Calu3 (cell line): Measurements from ENCODE around the gene CCDC85C. TPM values are rescaled to one million over a fixed set of nuclear protein-coding genes. Genes with fewer than 3 reads are reported as not detected.

ENCODE experiments used
- BruUV-seq: library from RNA; stranded (reverse); fragments of 400-500 nt; replicated peaks from 2 replicates; lab custom pipeline; 2021; lab: Mats Ljungman, UMichigan
- CTCF ChIA-PET: fragments of 300-600 bp; sonication (Branson Sonifier 250); formaldehyde crosslinking; loops from one replicate; lab custom pipeline; 2022; ENCODE audit warnings: antibody characterized with exemption; lab: Charles Lee
- DNase-seq: peaks from one replicate; pipeline ENCODE4 v3.0.0; 2022
- H3K27ac Mint-ChIP-seq: one replicate; pipeline ENCODE4 v1.8.0; 2022; ENCODE audit warnings: mixed read lengths; ENCODE audit not compliant: unreplicated experiment
- H3K27me3 Mint-ChIP-seq: one replicate; pipeline ENCODE4 v1.8.0; 2022; ENCODE audit warnings: mixed read lengths; ENCODE audit not compliant: unreplicated experiment
- H3K36me3 Mint-ChIP-seq: one replicate; pipeline ENCODE4 v1.8.0; 2022; ENCODE audit warnings: mild to moderate bottlenecking, moderate library complexity, mixed read lengths; ENCODE audit not compliant: insufficient read depth, unreplicated experiment
- H3K4me1 Mint-ChIP-seq: one replicate; pipeline ENCODE4 v1.8.0; 2022; ENCODE audit warnings: mild to moderate bottlenecking, low read depth, mixed read lengths; ENCODE audit not compliant: unreplicated experiment
- H3K4me3 Mint-ChIP-seq: one replicate; pipeline ENCODE4 v1.8.0; 2022; ENCODE audit warnings: mild to moderate bottlenecking, low read depth, moderate library complexity, mixed read lengths; ENCODE audit not compliant: unreplicated experiment
- H3K9me3 Mint-ChIP-seq: one replicate; pipeline ENCODE4 v1.8.0; 2022; ENCODE audit warnings: low read depth, mixed read lengths; ENCODE audit not compliant: unreplicated experiment
- CTCF ChIP-seq: fragments of 200-600 bp; IDR thresholded peaks from one replicate; pipeline ENCODE4 v1.8.0; 2022; ENCODE audit warnings: antibody characterized with exemption; ENCODE audit not compliant: unreplicated experiment
- intact Hi-C: fragments of 100-400 bp; cut with micrococcal nuclease; formaldehyde crosslinking; loops from one replicate; pipeline ENCODE4 v1.10.0; 2022; ENCODE audit not compliant: unreplicated experiment
- total RNA-seq: library from RNA; stranded (reverse); gene quantifications from 2 replicates; pipeline ENCODE4 v1.2.3, GENCODE V29; 2022

The CCDC85C gene
- total RNA-seq, 1 experiment from 2014 or later = 45.1 TPM

- H3K27me3 Mint-ChIP-seq = no peaks in the 10 kb centered on the region
- H3K4me3 Mint-ChIP-seq = no peak overlapping the region
- DNase-seq = peak; percentile 20
- no peaks in the 10 kb centered on the region for H3K36me3 Mint-ChIP-seq
- H3K27ac Mint-ChIP-seq = no peak overlapping the region
- intact Hi-C loops = no loop called here
- H3K4me1 Mint-ChIP-seq = peaks cover 45% of the 10 kb centered on the region
- CTCF ChIA-PET = interaction anchor here (0.6 kb wide), 1 partner anchor 16 kb away, joined by 4 read pairs; no protein-coding TSS in a partner anchor
- no peak for TF ChIP-seq CTCF
- no TSS peak for BruUV-seq
- no peaks in the 10 kb centered on the region for H3K9me3 Mint-ChIP-seq
Measured at GRCh38 chr14:99596071-99596627, 7.9 kb downstream of the CCDC85C start.

GRCh38 chr14:99595524-99595923, 8.5 kb downstream of the CCDC85C start:
- no TSS peak for BruUV-seq
- Mint-ChIP-seq H3K4me3 (no peak overlapping the region), H3K27ac (no peak overlapping the region)

GRCh38 chr14:99595034-99595433, 9.0 kb downstream of the CCDC85C start:
- no peaks in the 10 kb centered on the region for H3K27me3 Mint-ChIP-seq
- H3K27ac Mint-ChIP-seq = no peak overlapping the region
- CTCF ChIA-PET = interaction anchor here (0.6 kb wide), 1 partner anchor 15 kb away, joined by 6 read pairs; no protein-coding TSS in a partner anchor
- no peaks in the 10 kb centered on the region for H3K9me3 Mint-ChIP-seq
- H3K4me1 Mint-ChIP-seq = peaks cover 42% of the 10 kb centered on the region
- no peak for TF ChIP-seq CTCF
- no TSS peak for BruUV-seq
- DNase-seq = no peak
- H3K4me3 Mint-ChIP-seq = no peak overlapping the region
- H3K36me3 Mint-ChIP-seq = no peaks in the 10 kb centered on the region
- intact Hi-C loops = no loop called here

More at GRCh38 chr14:99595524-99595923, 8.5 kb downstream of the CCDC85C start:
- Mint-ChIP-seq H3K4me1 (peaks cover 42% of the 10 kb centered on the region), H3K36me3 (no peaks in the 10 kb centered on the region), H3K27me3 (no peaks in the 10 kb centered on the region), H3K9me3 (no peaks in the 10 kb centered on the region)
- TF ChIP-seq CTCF = no peak
- intact Hi-C loops = no loop called here
- CTCF ChIA-PET = interaction anchor here (0.6 kb wide), 1 partner anchor 15 kb away, joined by 4 read pairs; no protein-coding TSS in a partner anchor
- no peak for DNase-seq

GRCh38 chr14:99593971-99594841, 9.8 kb downstream of the CCDC85C start:
- H3K4me1 Mint-ChIP-seq = peaks cover 42% of the 10 kb centered on the region
- H3K27me3 Mint-ChIP-seq = no peaks in the 10 kb centered on the region
- BruUV-seq = no TSS peak
- intact Hi-C loops = no loop called here
- no peaks in the 10 kb centered on the region for H3K9me3 Mint-ChIP-seq
- no peak overlapping the region for H3K27ac Mint-ChIP-seq
- CTCF ChIA-PET = interaction anchor here (0.6 kb wide), 2 partner anchors 14 to 81 kb away, joined by 3 to 6 read pairs; no protein-coding TSS in a partner anchor
- no peak for TF ChIP-seq CTCF
- no peaks in the 10 kb centered on the region for H3K36me3 Mint-ChIP-seq
- H3K4me3 Mint-ChIP-seq = no peak overlapping the region
- DNase-seq = no peak
